ENCODE results near the gene LRIG3. TPM values are rescaled to one million over a fixed set of nuclear protein-coding genes. Genes with fewer than 3 reads are reported as not detected.

The LRIG3 gene
- total and polyA plus RNA-seq, 9 donors, result 22.5 to 64.3 (median 29.7) TPM

GRCh38 chr12:58841058-58841798, 79.1 kb downstream of the LRIG3 start:
- no peaks in the 10 kb centered on the region for H3K36me3 ChIP-seq (ENCODE audit: control insufficient read depth, insufficient read depth, low read length)
- no peaks in the 10 kb centered on the region for H3K4me1 ChIP-seq (ENCODE audit: control insufficient read depth, insufficient read depth, low read length)
- no peak for DNase-seq
- no peak overlapping the region for H3K4me3 ChIP-seq (ENCODE audit: low read length)
- no peaks in the 10 kb centered on the region for H3K27me3 ChIP-seq (ENCODE audit: control insufficient read depth, insufficient read depth, low read length)
- H3K27ac ChIP-seq (ENCODE audit: low read length), result no peak overlapping the region
- WGBS (ENCODE audit: insufficient coverage), result 81% methylated on average over 10 of the region's 15 CpGs
- peaks cover 2% of the 10 kb centered on the region for H3K9me3 ChIP-seq (replicated peaks; ENCODE audit: control insufficient read depth, low read depth, low read length)

- WGBS (ENCODE audit: insufficient coverage), result no CpG with 5 or more reads among the region's 3 CpGs
- Histone ChIP-seq H3K36me3 (ENCODE audit: control insufficient read depth, insufficient read depth, low read length) (no peaks in the 10 kb centered on the region), H3K4me1 (ENCODE audit: control insufficient read depth, insufficient read depth, low read length) (no peaks in the 10 kb centered on the region), H3K4me3 (ENCODE audit: low read length) (no peak overlapping the region), H3K27me3 (ENCODE audit: control insufficient read depth, insufficient read depth, low read length) (no peaks in the 10 kb centered on the region), H3K27ac (ENCODE audit: low read length) (no peak overlapping the region), H3K9me3 (replicated peaks; ENCODE audit: control insufficient read depth, low read depth, low read length) (no peaks in the 10 kb centered on the region)
- DNase-seq, result peak; percentile 50
Measured at GRCh38 chr12:58833853-58834252, 86.5 kb downstream of the LRIG3 start.

GRCh38 chr12:58832920-58833319, 87.4 kb downstream of the LRIG3 start:
- WGBS (ENCODE audit: insufficient coverage), result no CpG with 5 or more reads among the region's 1 CpG
- DNase-seq, result no peak
- no peaks in the 10 kb centered on the region for H3K36me3 ChIP-seq (ENCODE audit: control insufficient read depth, insufficient read depth, low read length)

More at GRCh38 chr12:58832920-58833319, 87.4 kb downstream of the LRIG3 start:
- Histone ChIP-seq H3K27me3 (ENCODE audit: control insufficient read depth, insufficient read depth, low read length) (no peaks in the 10 kb centered on the region), H3K4me1 (ENCODE audit: control insufficient read depth, insufficient read depth, low read length) (no peaks in the 10 kb centered on the region), H3K4me3 (ENCODE audit: low read length) (no peak overlapping the region), H3K27ac (ENCODE audit: low read length) (no peak overlapping the region), H3K9me3 (replicated peaks; ENCODE audit: control insufficient read depth, low read depth, low read length) (no peaks in the 10 kb centered on the region)

All from muscle of leg (tissue), 11 donors.